ENCODE results near the gene RAB37.

DNA sequence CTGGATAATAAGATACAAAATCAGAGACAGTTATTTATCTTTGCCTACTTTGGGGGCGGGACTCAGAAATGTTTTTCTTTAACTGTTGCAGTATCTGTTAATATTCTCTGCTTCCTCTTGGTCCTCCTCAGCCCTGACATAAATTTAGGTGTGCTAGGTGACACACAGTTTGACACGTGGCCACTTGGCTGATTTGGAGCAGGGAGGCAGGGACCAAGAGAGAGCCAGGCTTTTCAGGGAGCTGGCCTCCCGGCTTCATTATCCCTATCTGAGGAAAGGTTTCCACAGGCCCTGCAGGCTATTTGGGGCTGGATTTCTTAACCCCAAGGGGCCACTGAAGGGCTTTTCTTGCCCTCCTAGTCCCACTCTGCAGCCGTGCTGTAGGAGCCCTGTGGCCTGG is 59.2 kb downstream of the RAB37 start:
- TF ChIP-seq, protein P1, sequence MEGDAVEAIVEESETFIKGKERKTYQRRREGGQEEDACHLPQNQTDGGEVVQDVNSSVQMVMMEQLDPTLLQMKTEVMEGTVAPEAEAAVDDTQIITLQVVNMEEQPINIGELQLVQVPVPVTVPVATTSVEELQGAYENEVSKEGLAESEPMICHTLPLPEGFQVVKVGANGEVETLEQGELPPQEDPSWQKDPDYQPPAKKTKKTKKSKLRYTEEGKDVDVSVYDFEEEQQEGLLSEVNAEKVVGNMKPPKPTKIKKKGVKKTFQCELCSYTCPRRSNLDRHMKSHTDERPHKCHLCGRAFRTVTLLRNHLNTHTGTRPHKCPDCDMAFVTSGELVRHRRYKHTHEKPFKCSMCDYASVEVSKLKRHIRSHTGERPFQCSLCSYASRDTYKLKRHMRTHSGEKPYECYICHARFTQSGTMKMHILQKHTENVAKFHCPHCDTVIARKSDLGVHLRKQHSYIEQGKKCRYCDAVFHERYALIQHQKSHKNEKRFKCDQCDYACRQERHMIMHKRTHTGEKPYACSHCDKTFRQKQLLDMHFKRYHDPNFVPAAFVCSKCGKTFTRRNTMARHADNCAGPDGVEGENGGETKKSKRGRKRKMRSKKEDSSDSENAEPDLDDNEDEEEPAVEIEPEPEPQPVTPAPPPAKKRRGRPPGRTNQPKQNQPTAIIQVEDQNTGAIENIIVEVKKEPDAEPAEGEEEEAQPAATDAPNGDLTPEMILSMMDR (IDR thresholded peaks at IDR 0.05), result no peak
- no peak for TF ChIP-seq POLR2A (IDR thresholded peaks at IDR 0.05)
